GM20431 (cell line): ENCODE results near the gene RNASE9.
"Not testable (repeated sequence)": the region's sequence is repeated elsewhere in the genome, so short reads cannot be mapped to it uniquely, and the experiment has no call there.

Experiments
- in situ Hi-C: fragments of 300-500 bp; cut with MseI, MboI; formaldehyde crosslinking; loops from one replicate; pipeline ENCODE4 v1.15.0; 2020; ENCODE audit warnings: low sequenced_read_pairs; ENCODE audit not compliant: unreplicated experiment

Gene RNASE9

GRCh38 chr14:20560961-20561360 lies at the start of gene RNASE9:
TSS of gene RNASE9 (minus strand) at chr14:20561047.
- in situ Hi-C loops, result no loop called here

GRCh38 chr14:20610002-20610765 lies 49.3 kb upstream of the RNASE9 start:
- in situ Hi-C loops, result loop anchor here (10.0 kb wide), 1 partner anchor 75 kb away; the partner anchor contains the start of genes ANG and RNASE4

GRCh38 chr14:20609215-20610001 lies 48.6 kb upstream of the RNASE9 start:
- in situ Hi-C loops, result loop anchor here (10.0 kb wide), 2 partner anchors 75 to 285 kb away; partner anchors contain the start of genes ANG and RNASE4

- in situ Hi-C loops, result loop anchor here (10.0 kb wide), 1 partner anchor 284 kb away; no protein-coding TSS in a partner anchor
Observed at GRCh38 chr14:20608383-20609110, 47.7 kb upstream of the RNASE9 start.

- in situ Hi-C loops, result loop anchor here (10.0 kb wide), 1 partner anchor 283 kb away; no protein-coding TSS in a partner anchor
Observed at GRCh38 chr14:20607617-20608016, 46.8 kb upstream of the RNASE9 start.

- in situ Hi-C loops, result loop anchor here (10.0 kb wide), 1 partner anchor 282 kb away; no protein-coding TSS in a partner anchor
Observed at GRCh38 chr14:20606902-20607242, 46.0 kb upstream of the RNASE9 start.

- in situ Hi-C loops, result loop anchor here (10.0 kb wide), 1 partner anchor 282 kb away; no protein-coding TSS in a partner anchor
Observed at GRCh38 chr14:20606190-20606901, 45.5 kb upstream of the RNASE9 start.

- in situ Hi-C loops, result loop anchor here (10.0 kb wide), 1 partner anchor 279 kb away; no protein-coding TSS in a partner anchor
Observed at GRCh38 chr14:20603813-20604690, 43.2 kb upstream of the RNASE9 start.

- in situ Hi-C loops, result loop anchor here (10.0 kb wide), 1 partner anchor 278 kb away; no protein-coding TSS in a partner anchor
Observed at GRCh38 chr14:20602583-20602982, 41.7 kb upstream of the RNASE9 start.

GRCh38 chr14:20601522-20601921 lies 40.7 kb upstream of the RNASE9 start:
- in situ Hi-C loops, result loop anchor here (10.0 kb wide), 1 partner anchor 277 kb away; no protein-coding TSS in a partner anchor

GRCh38 chr14:20597108-20597507 lies 36.3 kb upstream of the RNASE9 start:
- in situ Hi-C loops, result no loop called here

- in situ Hi-C loops, result not testable (repeated sequence)
Observed at GRCh38 chr14:20595726-20596125, 34.9 kb upstream of the RNASE9 start.

GRCh38 chr14:20592574-20592973 lies 31.7 kb upstream of the RNASE9 start:
- in situ Hi-C loops, result no loop called here

- in situ Hi-C loops, result no loop called here
Observed at GRCh38 chr14:20591235-20591634, 30.4 kb upstream of the RNASE9 start, which contains the start of gene RNASE12. TSS of gene RNASE12 (minus strand) at chr14:20591376. CDS start at chr14:20590723, 653 bp downstream.

- in situ Hi-C loops, result no loop called here
Observed at GRCh38 chr14:20587489-20588154, 26.8 kb upstream of the RNASE9 start, which contains the start of gene RNASE11. TSS of gene RNASE11 (minus strand) at chr14:20588001.

GRCh38 chr14:20583908-20584307 lies 23.1 kb upstream of the RNASE9 start:
- in situ Hi-C loops, result no loop called here

- in situ Hi-C loops, result no loop called here
Observed at GRCh38 chr14:20583142-20583541, 22.3 kb upstream of the RNASE9 start.

GRCh38 chr14:20580242-20580641 lies 19.4 kb upstream of the RNASE9 start:
- in situ Hi-C loops, result no loop called here
